ENCODE measurements around the gene ABCC4. TPM values are rescaled to one million over a fixed set of nuclear protein-coding genes. Genes with fewer than 3 reads are reported as not detected.

ABCC4 gene
- total and polyA plus RNA-seq, 2 experiments from 2014 or later, result 4.3 to 12.2 TPM

GRCh38 chr13:95327190-95327589 lies 25.9 kb upstream of the ABCC4 start:
- no peaks in the 10 kb centered on the region for H3K79me2 ChIP-seq (replicated peaks; ENCODE audit: insufficient read depth)
- H3K9me3 Mint-ChIP-seq, result no peaks in the 10 kb centered on the region
- no peak overlapping the region for H3K4me3 Mint-ChIP-seq
- no peaks in the 10 kb centered on the region for H3K27me3 ChIP-seq (ENCODE audit: insufficient read depth)
- H3K27ac Mint-ChIP-seq, result no peak overlapping the region
- no peaks in the 10 kb centered on the region for H3K9me2 ChIP-seq (ENCODE audit: insufficient read depth)
- H3K27ac ChIP-seq (ENCODE audit: low read depth), result no peak overlapping the region
- H3F3A ChIP-seq (replicated peaks; ENCODE audit: low read depth), result no peaks in the 10 kb centered on the region
- H2AFZ ChIP-seq, result peak overlapping the region; percentile 28; the same call in 1 of the 2 replicates
- H3K4me2 ChIP-seq, result no peak overlapping the region
- no peaks in the 10 kb centered on the region for H3K4me1 Mint-ChIP-seq
- H3K4me3 ChIP-seq, result no peak overlapping the region
- TF ChIP-seq ETS1 (IDR thresholded peaks at IDR 0.05) (no peak), ZNF462 (CRISPR knock-in tag; IDR thresholded peaks at IDR 0.05) (no peak), REST (IDR thresholded peaks at IDR 0.05; ENCODE audit: unreplicated experiment) (no peak)
- H3K36me3 ChIP-seq (ENCODE audit: insufficient read depth), result no peaks in the 10 kb centered on the region
- peaks cover 2% of the 10 kb centered on the region for H3K27me3 Mint-ChIP-seq (ENCODE audit: insufficient read depth, low read depth, poor library complexity)
- no peaks in the 10 kb centered on the region for H3K36me3 Mint-ChIP-seq (ENCODE audit: low read depth)
- no peaks in the 10 kb centered on the region for H3K4me1 ChIP-seq (ENCODE audit: insufficient read depth)
- H4K20me1 ChIP-seq (replicated peaks; ENCODE audit: insufficient read depth), result no peaks in the 10 kb centered on the region
- DNase-seq (ENCODE audit: low spot score) (no peak), ATAC-seq (no peak)
